Stromal cell of bone marrow (primary cell): ENCODE results near the gene CCDC3.
"Not testable (repeated sequence)": the region's sequence is repeated elsewhere in the genome, so short reads cannot be mapped to it uniquely, and the experiment has no call there.

Experiments used
- DNase-seq: peaks from one replicate; pipeline ENCODE4 v3.0.0-alpha.2; 2012; ENCODE audit warnings: low read depth

The CCDC3 gene

DNA sequence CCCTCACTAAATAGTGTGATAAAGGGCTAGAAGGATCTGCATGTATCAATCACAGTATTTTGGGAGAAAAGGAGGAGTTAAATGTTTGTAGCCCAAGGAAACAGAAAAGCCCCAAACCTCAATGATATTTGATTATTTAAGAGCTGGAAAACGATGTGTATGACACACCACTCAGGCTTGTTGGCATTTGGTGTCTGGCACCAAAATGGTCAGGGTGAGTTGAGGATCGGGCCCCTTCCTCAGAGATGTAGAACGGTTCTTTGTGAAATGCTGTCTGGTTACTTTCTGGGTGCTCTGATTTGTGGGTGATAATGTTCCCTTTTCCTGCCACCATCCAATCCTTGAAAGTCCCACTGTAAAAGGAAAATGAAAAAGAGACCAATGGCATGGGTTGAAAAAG lies 113.7 kb downstream of the CCDC3 start:
- DNase-seq, result no peak

DNA sequence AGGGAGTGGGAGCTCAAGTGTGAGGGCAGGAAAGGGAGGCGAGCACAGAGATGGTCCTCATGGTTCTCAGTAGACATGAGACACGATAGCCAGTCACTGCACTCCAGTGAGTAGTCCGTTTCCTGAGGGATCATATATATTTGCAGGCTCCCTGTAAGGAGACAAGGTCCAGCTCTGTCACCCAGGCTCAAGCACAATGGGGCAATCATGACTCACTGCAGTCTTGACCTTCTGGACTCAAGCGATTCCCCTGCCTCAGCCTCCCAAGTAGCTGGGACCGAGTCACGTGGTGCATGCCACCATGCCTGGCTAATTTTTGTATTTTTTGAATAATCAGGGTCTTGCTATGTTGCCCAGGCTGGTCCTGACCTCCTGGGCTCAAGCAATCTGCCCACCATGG lies 116.7 kb downstream of the CCDC3 start:
- no peak for DNase-seq

DNA sequence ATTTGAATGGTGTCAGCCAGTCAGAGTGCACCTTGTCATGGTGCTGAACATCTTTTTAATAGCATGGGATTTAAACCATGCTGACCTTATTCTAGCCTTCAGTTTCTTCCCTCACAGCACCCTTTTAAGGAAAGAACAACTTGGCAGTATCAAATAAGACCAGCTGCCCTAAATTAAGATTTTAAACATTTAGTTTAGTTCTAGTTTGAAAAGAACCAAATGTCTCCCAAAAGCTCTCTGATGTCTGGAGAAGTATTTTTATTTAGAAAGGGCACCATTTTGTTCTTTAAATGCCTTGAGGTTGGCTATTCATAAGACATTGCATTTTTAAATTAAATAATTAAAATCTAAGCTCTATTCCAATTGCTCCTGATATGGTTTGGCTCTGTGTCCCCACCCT lies 121.1 kb downstream of the CCDC3 start:
- no peak for DNase-seq

DNA sequence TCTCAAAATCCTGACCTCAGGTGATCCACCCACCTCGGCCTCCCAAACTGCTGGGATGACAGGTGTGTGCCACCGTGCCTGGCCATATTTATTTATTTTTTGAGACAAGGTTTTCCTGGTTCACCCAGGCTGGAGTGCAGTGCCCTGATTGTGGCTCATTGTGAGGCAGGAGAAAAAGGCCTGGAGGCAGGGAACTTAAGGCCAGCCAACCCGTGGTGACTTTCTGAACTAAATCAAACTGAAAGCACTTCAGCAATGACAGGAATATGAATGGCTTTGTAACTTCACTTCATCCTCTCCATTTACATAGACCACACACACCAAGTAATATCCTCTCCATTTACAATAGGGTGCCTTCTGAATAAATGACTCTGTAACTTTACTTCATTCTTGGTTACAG lies 124.4 kb downstream of the CCDC3 start:
- DNase-seq, result no peak

DNA sequence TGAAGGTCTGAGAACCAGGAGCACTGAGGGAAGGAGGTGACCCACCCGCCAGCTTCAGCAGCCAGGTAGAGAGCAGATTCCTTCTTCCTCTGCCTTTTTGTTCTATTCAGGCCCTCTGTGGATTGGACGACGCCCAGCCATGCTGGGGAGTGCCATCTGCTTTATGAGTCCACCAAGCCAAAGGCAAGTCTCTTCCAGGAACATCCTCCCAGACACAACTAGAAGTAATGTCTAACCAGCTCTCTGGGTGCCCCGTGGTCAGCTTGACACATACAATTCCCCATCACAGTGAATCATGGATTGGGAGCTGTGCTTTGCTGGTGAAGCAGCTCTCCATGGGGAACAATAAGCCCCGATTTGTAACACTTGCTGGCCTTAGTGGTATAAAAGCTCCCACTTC lies 125.2 kb downstream of the CCDC3 start:
- DNase-seq, result peak; percentile 15

DNA sequence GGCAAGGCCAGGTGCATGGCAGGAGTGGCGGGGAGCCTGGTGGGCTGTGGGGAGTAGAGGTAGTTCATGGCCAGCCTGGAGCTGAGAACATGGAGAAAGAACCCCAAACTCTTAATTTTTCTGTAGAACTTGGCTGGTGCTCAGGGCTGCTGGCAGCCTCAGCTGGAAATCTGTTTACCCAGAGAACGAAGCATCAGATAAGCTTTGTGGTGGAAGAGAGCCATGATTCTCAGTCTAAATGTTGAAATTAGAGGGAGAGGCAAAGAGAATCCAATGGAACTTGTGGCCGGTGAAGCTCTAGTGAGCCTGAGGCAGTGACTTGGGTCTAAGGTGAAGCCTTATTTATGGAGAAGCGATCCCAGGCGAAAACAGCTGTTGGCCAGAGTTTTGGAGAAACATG lies 126.4 kb downstream of the CCDC3 start:
- peak; percentile 18 for DNase-seq

DNA sequence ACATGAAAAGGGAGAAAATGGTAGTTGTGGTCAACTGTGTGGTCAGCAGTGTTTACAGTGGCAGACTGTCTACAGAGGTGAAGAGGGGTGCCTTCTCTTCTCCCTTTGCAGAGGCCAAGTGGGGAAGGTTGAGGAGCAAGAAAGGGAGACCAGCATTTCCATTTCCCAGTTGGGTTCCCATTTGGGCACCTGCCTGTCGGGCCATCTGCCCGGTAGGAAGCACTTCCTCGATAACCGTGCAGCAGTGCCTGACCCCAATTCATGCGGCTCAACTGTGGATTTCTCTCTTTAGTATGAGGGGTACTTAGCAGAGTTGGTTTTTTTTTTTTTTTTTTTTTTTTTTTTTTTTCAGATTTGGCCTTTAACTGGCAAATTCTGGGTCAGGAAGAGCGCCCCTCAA lies 127.0 kb downstream of the CCDC3 start:
- no peak for DNase-seq

DNA sequence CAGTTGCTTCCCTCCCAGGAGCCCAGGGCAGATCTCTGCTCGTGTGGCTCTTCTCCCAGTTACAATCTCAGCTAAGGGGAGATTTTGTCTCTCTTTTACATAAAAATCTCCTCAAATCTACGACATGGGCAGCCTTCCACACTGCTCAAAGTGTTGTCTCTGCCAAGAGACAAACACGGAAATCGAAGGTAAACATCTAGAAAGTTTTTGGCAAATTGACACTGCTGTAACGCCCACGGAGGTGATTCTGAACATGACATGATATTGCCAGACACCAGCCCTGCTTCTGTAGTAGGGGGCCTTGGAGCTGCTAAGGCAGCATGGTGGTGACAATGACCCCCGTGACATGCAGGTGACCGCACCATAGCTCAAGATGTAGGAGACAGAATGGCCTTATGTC lies 128.3 kb downstream of the CCDC3 start:
- no peak for DNase-seq

DNA sequence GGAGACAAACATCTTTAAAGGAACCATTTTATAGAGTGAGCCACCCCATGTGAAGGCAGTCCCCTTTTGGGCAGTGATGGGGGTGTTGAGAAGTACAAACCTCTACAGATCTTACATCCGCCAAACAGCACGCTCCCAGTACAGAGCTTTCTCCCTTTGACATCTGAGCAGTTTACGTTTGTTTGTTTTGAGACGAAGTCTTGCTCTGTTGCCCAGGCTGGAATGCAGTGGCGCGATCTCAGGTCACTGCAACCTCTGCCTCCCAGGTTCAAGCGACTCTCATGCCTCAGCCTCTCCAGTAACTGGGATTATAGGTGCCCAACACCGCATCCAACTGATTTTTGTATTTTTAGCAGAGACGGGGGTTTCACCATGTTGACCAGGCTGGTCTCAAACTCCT lies 128.9 kb downstream of the CCDC3 start:
- no peak for DNase-seq

DNA sequence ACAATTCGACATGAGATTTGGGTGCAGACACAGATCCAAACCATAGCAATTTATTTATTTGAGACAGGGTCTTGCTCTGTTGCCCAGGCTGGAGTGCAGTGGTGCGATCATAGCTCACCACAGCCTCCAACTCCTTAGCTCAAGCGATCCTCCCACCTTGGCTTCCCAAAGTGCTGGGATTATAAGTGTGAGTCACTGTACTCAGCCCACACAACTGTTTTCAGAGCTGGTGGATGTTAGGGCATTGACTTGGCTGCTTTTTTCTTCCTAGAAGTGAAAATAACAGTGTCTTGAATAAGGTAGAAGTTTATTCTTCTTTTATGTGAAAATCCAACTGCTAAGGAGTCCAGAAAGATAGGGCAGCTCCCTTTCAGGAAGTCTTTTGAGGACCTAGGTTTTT lies 132.1 kb downstream of the CCDC3 start:
- DNase-seq, result no peak

DNA sequence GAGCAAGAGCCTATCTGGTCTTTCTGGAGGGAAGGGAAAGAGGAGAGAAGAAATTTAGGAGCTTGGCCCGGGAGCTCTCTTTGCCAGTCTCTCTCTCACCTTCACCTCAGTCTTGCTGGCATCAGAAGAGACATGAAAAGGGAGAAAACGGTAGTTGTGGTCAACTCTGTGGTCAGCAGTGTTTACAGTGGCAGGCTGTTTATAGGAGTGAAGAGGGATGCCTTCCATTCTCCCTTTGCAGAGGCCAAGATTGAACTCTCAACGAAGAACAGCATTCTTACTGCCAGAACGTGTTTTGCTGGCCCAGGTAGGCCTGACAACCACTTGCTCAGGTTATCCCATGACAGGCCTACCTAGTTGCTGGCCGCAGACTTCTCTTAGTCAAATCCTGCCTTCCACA lies 133.3 kb downstream of the CCDC3 start:
- DNase-seq, result no peak

DNA sequence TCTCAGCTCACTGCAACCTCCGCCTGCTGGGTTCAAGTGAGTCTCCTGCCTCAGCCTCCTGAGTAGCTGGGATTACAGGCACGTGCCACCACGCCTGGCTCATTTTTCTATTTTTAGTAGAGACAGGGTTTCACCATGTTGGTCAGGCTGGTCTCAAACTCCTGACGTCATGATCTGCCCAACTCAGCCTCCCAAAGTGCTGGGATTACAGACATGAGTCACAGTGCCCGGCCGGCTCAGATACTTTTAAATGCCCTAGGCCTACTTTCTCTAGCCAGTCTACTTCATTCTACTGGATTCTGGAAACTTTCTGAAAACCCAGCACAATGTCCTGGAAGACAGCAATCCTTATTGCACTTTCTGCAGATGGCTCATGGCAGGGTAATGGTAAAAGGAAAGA lies 136.0 kb downstream of the CCDC3 start:
- DNase-seq, result not testable (repeated sequence)

DNA sequence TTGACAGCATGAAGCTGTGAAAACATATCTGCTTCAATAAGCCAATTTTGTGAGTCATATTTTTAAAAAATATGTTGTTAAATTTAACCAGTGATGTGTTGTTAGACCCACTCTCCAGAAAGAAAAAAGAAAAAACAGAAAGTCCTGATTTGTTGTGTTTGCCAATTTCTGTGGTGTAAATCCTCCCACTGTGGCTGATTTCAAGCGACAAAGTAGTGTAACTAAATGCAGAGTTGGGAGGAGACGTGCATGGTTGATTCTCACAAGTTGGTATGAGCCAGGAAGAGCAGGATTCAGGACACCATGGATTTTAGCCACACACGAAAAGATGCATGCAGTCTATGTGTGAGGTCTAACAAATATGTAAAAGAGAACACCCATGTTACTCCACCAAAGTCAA lies 139.1 kb downstream of the CCDC3 start:
- DNase-seq, result no peak

DNA sequence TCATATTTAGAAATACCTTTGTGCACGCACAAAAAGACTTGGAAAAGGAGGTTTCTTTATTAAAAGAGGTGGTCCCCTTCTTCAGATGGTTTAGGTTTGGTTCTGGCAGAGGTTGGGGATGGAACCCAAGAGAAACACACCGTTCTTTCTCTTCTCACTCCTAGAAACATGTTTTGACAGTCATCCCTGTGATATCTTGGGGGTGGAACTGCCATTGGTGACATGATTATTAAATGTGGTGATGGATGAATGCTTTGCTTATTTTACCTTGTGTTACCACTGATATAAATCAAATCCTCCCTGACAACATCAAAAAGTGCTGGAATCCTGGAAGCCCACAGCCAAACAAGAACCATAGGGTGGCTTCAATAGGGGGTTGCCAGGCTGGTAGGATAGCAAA lies 146.5 kb downstream of the CCDC3 start:
- no peak for DNase-seq

DNA sequence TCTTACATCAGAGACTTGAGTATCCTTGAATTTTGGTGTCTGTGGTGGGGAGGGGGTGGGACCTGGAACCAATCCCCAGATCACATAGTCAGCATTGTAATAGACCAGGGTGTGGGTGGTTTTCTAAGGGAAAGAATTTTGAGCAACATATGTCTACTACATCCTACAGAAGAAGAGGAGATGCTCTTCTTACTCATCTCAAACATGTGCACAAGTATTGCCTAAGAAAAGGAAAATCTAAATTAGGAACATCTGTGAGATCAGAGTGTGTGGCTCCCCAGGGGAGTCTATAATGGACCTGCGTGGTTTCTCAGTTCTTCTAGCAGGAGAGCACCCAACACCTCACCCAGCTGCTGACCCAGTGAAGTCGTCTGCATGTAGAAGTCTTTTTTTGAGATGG lies 148.8 kb downstream of the CCDC3 start:
- DNase-seq, result no peak

DNA sequence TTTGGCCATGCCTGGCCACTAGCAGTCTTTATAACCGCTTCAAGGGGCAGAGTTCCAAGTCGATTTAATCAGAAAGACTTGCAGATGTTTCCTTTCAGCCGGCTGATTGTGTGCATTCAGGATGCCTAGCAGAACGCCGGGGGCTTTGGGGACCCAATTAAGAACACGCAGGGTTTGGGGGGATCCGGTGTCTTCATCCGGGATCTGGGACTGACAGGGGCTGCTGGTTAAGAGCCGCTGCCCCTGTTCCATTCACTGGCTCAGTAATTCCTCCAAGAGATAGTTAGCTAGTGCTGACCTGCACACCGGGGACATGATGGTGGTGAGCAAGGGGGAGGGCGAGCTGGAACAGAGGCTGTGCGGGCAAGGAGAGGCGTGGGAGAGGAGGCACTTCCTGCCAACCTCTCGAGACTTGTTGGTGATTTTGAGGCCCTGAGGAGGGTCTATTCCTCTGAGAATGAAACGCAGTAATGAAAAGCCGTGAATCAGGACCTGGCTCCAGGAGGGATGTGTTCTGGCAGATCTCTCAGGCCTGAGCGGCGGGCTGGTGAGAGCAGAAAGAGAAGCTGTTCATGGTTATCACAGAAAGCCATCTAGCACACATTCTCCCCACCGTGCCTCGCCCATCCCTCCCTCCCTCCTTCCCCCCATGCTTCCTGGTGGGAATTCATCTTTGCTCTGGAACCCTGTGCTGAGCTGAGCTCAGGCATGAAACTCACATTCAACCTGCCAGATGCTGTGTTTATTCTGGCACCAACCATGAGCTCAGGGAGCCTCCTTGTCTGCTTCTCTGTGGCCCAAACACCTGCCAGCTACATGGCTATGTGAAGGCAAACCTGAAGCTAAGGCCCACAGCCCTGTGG lies 152.0 kb downstream of the CCDC3 start:
- no peak for DNase-seq

DNA sequence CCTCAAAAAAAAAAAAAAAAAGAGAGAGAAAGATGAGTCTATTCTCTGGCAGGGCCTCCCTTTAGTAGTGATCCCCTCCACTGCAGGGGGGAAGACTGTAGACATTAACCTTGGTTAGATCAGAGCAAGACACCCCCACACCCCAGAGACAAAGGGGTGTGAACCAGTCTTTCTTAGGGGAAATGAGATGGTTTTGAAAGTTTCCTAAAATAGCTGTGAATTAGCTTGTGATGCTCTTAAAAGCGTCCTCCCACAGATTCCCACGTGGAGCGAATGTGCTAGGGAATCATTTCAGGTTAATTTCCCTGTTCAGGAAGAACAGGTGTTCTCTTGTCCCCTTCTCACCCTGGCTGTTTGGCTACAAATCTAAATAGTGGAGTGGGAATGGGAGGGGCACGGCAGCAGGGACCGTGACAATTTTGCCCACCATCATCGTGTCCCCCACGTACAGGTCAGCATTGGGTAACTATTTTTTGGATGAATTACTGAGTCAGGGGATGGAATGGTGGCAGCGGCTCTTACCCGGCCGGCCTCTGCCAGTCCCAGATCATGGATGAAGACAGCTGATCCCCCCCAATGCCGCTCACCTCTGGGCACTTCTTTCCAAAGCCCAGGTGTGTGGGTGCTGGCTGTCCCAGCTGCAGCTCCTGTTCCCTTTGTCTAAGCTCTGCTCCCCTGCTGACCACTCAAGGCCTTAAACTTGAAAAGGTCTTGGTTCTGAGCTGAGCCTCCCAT lies 152.9 kb downstream of the CCDC3 start:
- no peak for DNase-seq

DNA sequence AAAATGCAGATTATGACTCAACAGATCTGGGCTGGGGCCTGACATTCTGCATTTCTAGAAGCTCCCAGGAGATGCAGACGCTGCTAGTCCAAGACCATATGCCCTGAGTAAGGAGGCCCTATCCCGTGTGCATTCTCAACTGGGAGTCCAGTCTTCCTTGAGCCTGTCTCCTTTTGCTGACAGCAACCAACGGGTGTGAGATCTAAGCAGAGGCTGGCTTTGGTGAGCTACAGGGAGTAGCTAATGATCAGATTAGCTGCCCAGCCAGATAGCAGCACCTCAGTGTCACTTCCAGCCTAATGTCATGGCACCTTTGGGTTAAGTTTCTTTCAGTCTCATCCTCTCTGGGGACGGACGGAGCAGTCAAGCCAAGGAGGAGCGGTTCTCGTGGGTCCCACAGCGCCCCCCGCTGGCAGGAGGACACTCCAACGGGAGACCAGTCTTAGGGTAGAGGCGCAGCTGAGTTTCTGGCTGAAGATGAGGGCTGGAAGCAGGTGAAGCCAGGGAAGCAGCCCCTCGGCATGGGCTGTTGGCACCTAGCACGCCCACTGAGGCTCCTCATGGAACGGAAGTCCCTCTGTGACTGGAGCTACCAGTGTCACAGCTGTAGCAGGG lies 154.0 kb downstream of the CCDC3 start:
- no peak for DNase-seq

DNA sequence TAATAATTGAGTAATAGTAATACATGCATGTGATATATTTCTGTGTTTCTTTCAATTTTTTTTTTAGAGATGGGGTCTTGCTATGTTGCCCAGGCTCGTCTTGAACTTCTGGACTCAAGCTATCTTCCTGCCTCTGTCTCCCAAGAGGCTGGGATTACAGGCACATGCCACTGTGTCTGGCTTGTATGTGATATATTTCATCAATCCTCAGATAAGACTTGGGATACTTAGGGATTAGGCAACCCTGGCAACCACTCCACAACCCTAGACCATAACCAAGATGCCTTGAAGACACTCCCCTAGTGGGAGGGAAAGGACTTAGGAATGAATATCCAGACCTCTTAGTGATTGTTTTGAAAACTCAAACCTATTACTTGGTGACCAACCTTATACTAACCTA lies 154.8 kb downstream of the CCDC3 start:
- DNase-seq, result no peak
